Stimulated activated CD4-positive, alpha-beta T cell treated with anti-CD3 and anti-CD28 coated beads, Interleukin-4, amount 100 ng/mL, for 4 hours (primary cell): ENCODE measurements around the gene APAF1.
"Not testable (repeated sequence)": the region's sequence is repeated elsewhere in the genome, so short reads cannot be mapped to it uniquely, and the experiment has no call there.

Experiments
- DNase-seq, 2 experiments: peaks; one replicate each; pipeline ENCODE4 v3.0.0-alpha.2; 2020

The APAF1 gene

GRCh38 chr12:98733667-98734350 lies 88.7 kb downstream of the APAF1 start:
- DNase-seq = no peak

GRCh38 chr12:98735821-98736220 lies 90.7 kb downstream of the APAF1 start:
- DNase-seq = no peak

- no peak for DNase-seq
Observed at GRCh38 chr12:98736352-98737321, 91.5 kb downstream of the APAF1 start.

GRCh38 chr12:98737322-98737712 lies 92.2 kb downstream of the APAF1 start:
- DNase-seq = no peak

GRCh38 chr12:98738002-98738401 lies 92.9 kb downstream of the APAF1 start:
- DNase-seq = no peak

- DNase-seq = no peak
Observed at GRCh38 chr12:98738539-98738938, 93.4 kb downstream of the APAF1 start.

- DNase-seq = no peak
Observed at GRCh38 chr12:98740751-98741150, 95.7 kb downstream of the APAF1 start.

- no peak for DNase-seq
Observed at GRCh38 chr12:98741196-98741555, 96.1 kb downstream of the APAF1 start.

- DNase-seq = no peak
Observed at GRCh38 chr12:98741556-98742265, 96.6 kb downstream of the APAF1 start.

GRCh38 chr12:98743362-98743953 lies 98.4 kb downstream of the APAF1 start:
- no peak for DNase-seq

GRCh38 chr12:98744680-98745079 lies 99.6 kb downstream of the APAF1 start:
- no peak for DNase-seq

- DNase-seq = no peak
Observed at GRCh38 chr12:98745578-98746391, 100.7 kb downstream of the APAF1 start.

- DNase-seq = no peak
Observed at GRCh38 chr12:98748463-98748862, 103.4 kb downstream of the APAF1 start.

GRCh38 chr12:98750511-98750910 lies 105.4 kb downstream of the APAF1 start:
- no peak for DNase-seq

- no peak for DNase-seq
Observed at GRCh38 chr12:98751580-98752115, 106.6 kb downstream of the APAF1 start.

GRCh38 chr12:98752726-98753125 lies 107.6 kb downstream of the APAF1 start:
- no peak for DNase-seq

- no peak for DNase-seq
Observed at GRCh38 chr12:98754095-98754494, 109.0 kb downstream of the APAF1 start.

GRCh38 chr12:98755855-98756254 lies 110.8 kb downstream of the APAF1 start:
- not testable (repeated sequence) for DNase-seq

- no peak for DNase-seq
Observed at GRCh38 chr12:98757455-98757854, 112.4 kb downstream of the APAF1 start.

GRCh38 chr12:98758331-98758730 lies 113.2 kb downstream of the APAF1 start:
- no peak for DNase-seq

- DNase-seq = no peak
Observed at GRCh38 chr12:98763656-98764055, 118.6 kb downstream of the APAF1 start.

- DNase-seq = no peak
Observed at GRCh38 chr12:98767248-98767647, 122.2 kb downstream of the APAF1 start.
